Naive thymus-derived CD4-positive, alpha-beta T cell (primary cell): Measurements from ENCODE around the gene NASP. TPM values are rescaled to one million over a fixed set of nuclear protein-coding genes. Genes with fewer than 3 reads are reported as not detected.

Source experiments
- ATAC-seq: fragments of 150-1000 bp; cut with Tn5 transposase; 2 replicates; pipeline ENCODE4 v1.10.0; 2021; ENCODE audit warnings: mild to moderate bottlenecking, moderate library complexity
- CTCF ChIA-PET: fragments of 350-600 bp; sonication (Branson Sonifier 250); formaldehyde crosslinking; loops from one replicate; lab custom pipeline; 2021; ENCODE audit warnings: antibody characterized with exemption; lab: Charles Lee
- POLR2A ChIA-PET: fragments of 350-600 bp; sonication (Branson Sonifier 250); formaldehyde crosslinking; loops from one replicate; lab custom pipeline; 2021; ENCODE audit warnings: antibody characterized with exemption, inconsistent platforms; lab: Charles Lee
- DNase-seq, 9 donors: peaks; one replicate each; pipeline versions ENCODE4 v3.0.0 to v3.0.0-alpha.2; 2020 to 2022; ENCODE audit warnings: mixed read lengths in 1 of 9
- H3K27ac ChIP-seq: one replicate; pipeline ENCODE4 v1.7.0; 2013; ENCODE audit warnings: mild to moderate bottlenecking, low read depth, low read length, moderate library complexity
- H3K27me3 ChIP-seq, 2 donors: one replicate each; pipeline ENCODE4 v1.7.0; 2013; ENCODE audit warnings: low read length in 2 of 2, mild to moderate bottlenecking in 2 of 2, moderate library complexity in 2 of 2; ENCODE audit not compliant: control insufficient read depth in 2 of 2, insufficient read depth in 2 of 2
- H3K36me3 ChIP-seq, 3 experiments: 1 replicate in 2 of 3; 2 replicates in 1 of 3; pipeline ENCODE4 v1.7.0; 2013; ENCODE audit warnings: low read length in 3 of 3, mild to moderate bottlenecking in 3 of 3, moderate library complexity in 1 of 3; ENCODE audit not compliant: insufficient read depth in 3 of 3, control insufficient read depth in 2 of 3
- H3K4me1 ChIP-seq, 2 donors: one replicate each; pipeline ENCODE4 v1.7.0; 2013; ENCODE audit warnings: low read length in 2 of 2, mild to moderate bottlenecking in 2 of 2, moderate library complexity in 1 of 2; ENCODE audit not compliant: control insufficient read depth in 2 of 2, insufficient read depth in 2 of 2
- H3K4me3 ChIP-seq: 2 replicates; pipeline ENCODE4 v1.7.0; 2013; ENCODE audit warnings: mild to moderate bottlenecking, low read length
- H3K9me3 ChIP-seq, 3 experiments: 1 replicate in 2 of 3; 2 replicates in 1 of 3; pipeline ENCODE4 v1.7.0; 2013; ENCODE audit warnings: low read length in 3 of 3; ENCODE audit not compliant: control insufficient read depth in 2 of 3
- H3K27ac Mint-ChIP-seq, 9 donors: one replicate each; pipeline ENCODE4 v1.8.0; 2020 to 2022; ENCODE audit warnings: mixed read lengths in 9 of 9, mild to moderate bottlenecking in 8 of 9, moderate library complexity in 5 of 9, inconsistent platforms in 2 of 9
- H3K27me3 Mint-ChIP-seq, 5 donors: one replicate each; pipeline ENCODE4 v1.8.0; 2021 to 2022; ENCODE audit warnings: mixed read lengths in 5 of 5, mild to moderate bottlenecking in 1 of 5
- H3K36me3 Mint-ChIP-seq, 5 donors: one replicate each; pipeline ENCODE4 v1.8.0; 2020 to 2022; ENCODE audit warnings: mixed read lengths in 5 of 5, mild to moderate bottlenecking in 3 of 5, inconsistent platforms in 1 of 5
- H3K4me1 Mint-ChIP-seq, 7 donors: one replicate each; pipeline ENCODE4 v1.8.0; 2020 to 2022; ENCODE audit warnings: mixed read lengths in 7 of 7, mild to moderate bottlenecking in 3 of 7, inconsistent platforms in 1 of 7
- H3K4me3 Mint-ChIP-seq, 10 donors: one replicate each; pipeline ENCODE4 v1.8.0; 2020 to 2022; ENCODE audit warnings: mild to moderate bottlenecking in 10 of 10, mixed read lengths in 10 of 10, moderate library complexity in 6 of 10, inconsistent platforms in 2 of 10
- H3K9me3 Mint-ChIP-seq, 11 donors: one replicate each; pipeline ENCODE4 v1.8.0; 2020 to 2022; ENCODE audit warnings: mixed read lengths in 11 of 11, mild to moderate bottlenecking in 4 of 11, inconsistent platforms in 1 of 11, moderate library complexity in 1 of 11
- intact Hi-C, 2 donors: fragments of 100-400 bp; cut with micrococcal nuclease; formaldehyde crosslinking; loops; one replicate each; pipeline ENCODE4 v1.15.1; 2023
- polyA plus RNA-seq, 2 donors: library from polyadenylated mRNA; unstranded; fragments of 300-500 nt; fragmentation: Illumina TruSeq; gene quantifications; one replicate each; pipeline ENCODE4 v1.2.3, GENCODE V29; 2021
- total RNA-seq, 6 experiments: library from RNA in 5 of 6; stranded (reverse) in 5 of 6; gene quantifications; 1 replicate in 5 of 6; 2 replicates in 1 of 6; pipeline ENCODE4 v1.2.3 and lab custom pipeline; 2021 to 2026

The NASP gene
- total and polyA plus RNA-seq, 7 experiments from 2014 or later = 70.5 to 173 (median 84.0) TPM

GRCh38 chr1:45567911-45568310, 15.9 kb upstream of the NASP start:
- Histone ChIP-seq H3K4me1 (no peaks in the 10 kb centered on the region), H3K4me3 (no peak overlapping the region), H3K36me3 (peaks cover 0 to 42% (median 5%) of the 10 kb centered on the region in 3 experiments), H3K9me3 (no peaks in the 10 kb centered on the region), H3K27ac (no peak overlapping the region), H3K27me3 (no peaks in the 10 kb centered on the region)
- H3K27ac Mint-ChIP-seq = peak overlapping the region in 2 of 9 donors; percentile 15 to 25
- H3K36me3 Mint-ChIP-seq = peaks cover 4 to 23% (median 5%) of the 10 kb centered on the region in 5 donors
- POLR2A ChIA-PET = interaction anchor here (1.4 to 3.5 kb wide), 2 partner anchors 47 to 264 kb away, joined by 3 to 18 read pairs; partner anchors contain the start of gene PRDX1
- no peak overlapping the region for H3K4me3 Mint-ChIP-seq
- CTCF ChIA-PET = interaction anchor here (0.5 to 7.4 kb wide), 5 partner anchors 11 to 700 kb away, joined by 3 to 96 read pairs (median 5); partner anchors contain the start of gene TESK2
- H3K27me3 Mint-ChIP-seq = no peaks in the 10 kb centered on the region
- peaks cover 0 to 4% (median 0%) of the 10 kb centered on the region in 7 donors for H3K4me1 Mint-ChIP-seq
- no peaks in the 10 kb centered on the region for H3K9me3 Mint-ChIP-seq
- ATAC-seq (no peak), DNase-seq (no peak)
- intact Hi-C loops = no loop called here

- Mint-ChIP-seq H3K4me1 (peaks cover 0 to 4% (median 0%) of the 10 kb centered on the region in 7 donors), H3K27me3 (no peaks in the 10 kb centered on the region), H3K4me3 (no peak overlapping the region), H3K36me3 (peaks cover 4 to 21% (median 5%) of the 10 kb centered on the region in 5 donors), H3K9me3 (no peaks in the 10 kb centered on the region), H3K27ac (peak overlapping the region in 4 of 9 donors; percentile 15 to 43 (median 40))
- Histone ChIP-seq H3K27ac (no peak overlapping the region), H3K9me3 (no peaks in the 10 kb centered on the region), H3K4me1 (no peaks in the 10 kb centered on the region), H3K4me3 (no peak overlapping the region), H3K27me3 (no peaks in the 10 kb centered on the region), H3K36me3 (peaks cover 0 to 42% (median 5%) of the 10 kb centered on the region in 3 experiments)
- ATAC-seq (no peak), DNase-seq (no peak)
- ChIA-PET POLR2A (interaction anchor here (0.6 to 3.5 kb wide), 7 partner anchors 16 to 265 kb away, joined by 3 to 18 read pairs (median 4); partner anchors contain the start of genes PRDX1 and TESK2), CTCF (interaction anchor here (1.1 to 7.4 kb wide), 7 partner anchors 11 to 227 kb away, joined by 3 to 96 read pairs (median 9); partner anchors contain the start of genes MUTYH, TESK2 and TOE1)
- intact Hi-C loops = no loop called here
These were observed 15.4 kb upstream of the NASP start for GRCh38 chr1:45568421-45568820.

GRCh38 chr1:45569571-45569961, 14.3 kb upstream of the NASP start:
- ChIA-PET CTCF (interaction anchor here (0.6 to 7.4 kb wide), 13 partner anchors 11 to 557 kb away, joined by 3 to 96 read pairs (median 4); partner anchors contain the start of genes MUTYH, TESK2 and TOE1), POLR2A (interaction anchor here (1.1 to 3.5 kb wide), 5 partner anchors 19 to 66 kb away, joined by 3 to 18 read pairs (median 6); partner anchors contain the start of genes AKR1A1 and PRDX1)
- peaks cover 0 to 34% (median 5%) of the 10 kb centered on the region in 3 experiments for H3K36me3 ChIP-seq
- Mint-ChIP-seq H3K9me3 (no peaks in the 10 kb centered on the region), H3K4me1 (peaks cover 0 to 4% (median 0%) of the 10 kb centered on the region in 7 donors), H3K36me3 (peaks cover 4 to 18% (median 5%) of the 10 kb centered on the region in 5 donors), H3K27ac (peak overlapping the region in 3 of 9 donors; percentile 44 to 63 (median 63)), H3K27me3 (no peaks in the 10 kb centered on the region), H3K4me3 (no peak overlapping the region)
- intact Hi-C loops = no loop called here
- no peaks in the 10 kb centered on the region for H3K4me1 ChIP-seq
- no peak overlapping the region for H3K27ac ChIP-seq
- H3K27me3 ChIP-seq = no peaks in the 10 kb centered on the region
- no peaks in the 10 kb centered on the region for H3K9me3 ChIP-seq
- DNase-seq (no peak), ATAC-seq (no peak)
- H3K4me3 ChIP-seq = no peak overlapping the region

- no peak overlapping the region for H3K27ac ChIP-seq
- intact Hi-C loops = loop anchor here (1.0 to 2.0 kb wide), 8 partner anchors 19 to 556 kb away; partner anchors contain the start of genes PRDX1 (in 2 of the 2) and AKR1A1 (in 1 of the 2)
- peak; percentile 46 to 74 (median 65) for DNase-seq
- no peaks in the 10 kb centered on the region for H3K27me3 Mint-ChIP-seq
- ChIA-PET CTCF (interaction anchor here (0.6 to 7.4 kb wide), 17 partner anchors 11 to 557 kb away, joined by 3 to 96 read pairs (median 5); partner anchors contain the start of genes AKR1A1, MUTYH, TESK2 and TOE1), POLR2A (interaction anchor here (1.1 to 3.5 kb wide), 6 partner anchors 20 to 67 kb away, joined by 3 to 18 read pairs (median 6); partner anchors contain the start of genes AKR1A1 and PRDX1)
- no peaks in the 10 kb centered on the region for H3K9me3 ChIP-seq
- H3K4me1 Mint-ChIP-seq = peaks cover 0 to 4% (median 0%) of the 10 kb centered on the region in 7 donors
- ATAC-seq = peak; percentile 99
- H3K4me1 ChIP-seq = no peaks in the 10 kb centered on the region
- no peak overlapping the region for H3K4me3 Mint-ChIP-seq
- no peaks in the 10 kb centered on the region for H3K9me3 Mint-ChIP-seq
- H3K36me3 Mint-ChIP-seq = peaks cover 4 to 18% (median 5%) of the 10 kb centered on the region in 5 donors
- H3K36me3 ChIP-seq = peaks cover 0 to 34% (median 5%) of the 10 kb centered on the region in 3 experiments
- peak overlapping the region in 1 of 9 donors; percentile 63 for H3K27ac Mint-ChIP-seq
- H3K4me3 ChIP-seq = no peak overlapping the region
- no peaks in the 10 kb centered on the region for H3K27me3 ChIP-seq
These were observed 13.8 kb upstream of the NASP start for GRCh38 chr1:45569962-45570581.

GRCh38 chr1:45570631-45571030, 13.2 kb upstream of the NASP start:
- no peak overlapping the region for H3K4me3 ChIP-seq
- no peaks in the 10 kb centered on the region for H3K27me3 Mint-ChIP-seq
- no peak overlapping the region for H3K27ac Mint-ChIP-seq
- CTCF ChIA-PET = interaction anchor here (0.6 to 7.4 kb wide), 10 partner anchors 13 to 210 kb away, joined by 3 to 96 read pairs (median 6); partner anchors contain the start of genes AKR1A1 and TESK2
- peaks cover 0 to 34% (median 5%) of the 10 kb centered on the region in 3 experiments for H3K36me3 ChIP-seq
- no peaks in the 10 kb centered on the region for H3K27me3 ChIP-seq
- intact Hi-C loops = loop anchor here (1.0 to 2.0 kb wide), 8 partner anchors 19 to 556 kb away; partner anchors contain the start of genes PRDX1 (in 2 of the 2) and AKR1A1 (in 1 of the 2)
- POLR2A ChIA-PET = interaction anchor here (1.1 to 3.5 kb wide), 3 partner anchors 49 to 67 kb away, joined by 3 to 18 read pairs (median 6); partner anchors contain the start of gene PRDX1
- DNase-seq (no peak), ATAC-seq (no peak)
- H3K9me3 Mint-ChIP-seq = no peaks in the 10 kb centered on the region
- H3K27ac ChIP-seq = no peak overlapping the region
- H3K4me3 Mint-ChIP-seq = no peak overlapping the region
- H3K9me3 ChIP-seq = no peaks in the 10 kb centered on the region
- no peaks in the 10 kb centered on the region for H3K4me1 ChIP-seq
- peaks cover 4 to 18% (median 5%) of the 10 kb centered on the region in 5 donors for H3K36me3 Mint-ChIP-seq
- peaks cover 0 to 4% (median 0%) of the 10 kb centered on the region in 7 donors for H3K4me1 Mint-ChIP-seq

GRCh38 chr1:45573231-45573804, 10.5 kb upstream of the NASP start:
- Histone ChIP-seq H3K36me3 (peaks cover 0 to 12% (median 0%) of the 10 kb centered on the region in 3 experiments), H3K9me3 (no peaks in the 10 kb centered on the region), H3K4me1 (no peaks in the 10 kb centered on the region), H3K27me3 (no peaks in the 10 kb centered on the region), H3K27ac (no peak overlapping the region), H3K4me3 (no peak overlapping the region)
- ATAC-seq (no peak), DNase-seq (no peak)
- Mint-ChIP-seq H3K36me3 (peaks cover 0 to 9% (median 0%) of the 10 kb centered on the region in 5 donors), H3K4me3 (no peak overlapping the region), H3K4me1 (peaks cover 0 to 4% (median 0%) of the 10 kb centered on the region in 7 donors), H3K27me3 (no peaks in the 10 kb centered on the region), H3K9me3 (no peaks in the 10 kb centered on the region), H3K27ac (peak overlapping the region in 1 of 9 donors; percentile 36)
- POLR2A ChIA-PET = interaction anchor here (1.0 to 1.7 kb wide), 2 partner anchors 10 to 55 kb away, joined by 3 to 4 read pairs; no protein-coding TSS in a partner anchor
- CTCF ChIA-PET = interaction anchor here (7.4 kb wide), 1 partner anchor 62 kb away, joined by 96 read pairs; no protein-coding TSS in a partner anchor
- intact Hi-C loops = no loop called here
